ENCODE results near the gene VOPP1. TPM values are rescaled to one million over a fixed set of nuclear protein-coding genes. Genes with fewer than 3 reads are reported as not detected.
A peak's percentile ranks its signal among the peaks of the same experiment; 100 is the strongest.

VOPP1 gene
- total RNA-seq, 1 experiment from 2014 or later: 63.9 TPM

GRCh38 chr7:55556492-55556891 is 15.8 kb downstream of the VOPP1 start (continued):
- no peak for TF ChIP-seq ZNF512 (CRISPR knock-in tag; IDR thresholded peaks at IDR 0.05; ENCODE audit: borderline replicate concordance)
- no peak for TF ChIP-seq ZMAT4 (CRISPR knock-in tag; IDR thresholded peaks at IDR 0.05)

- TF ChIP-seq E2F4 (CRISPR knock-in tag; IDR thresholded peaks at IDR 0.05; ENCODE audit: borderline replicate concordance, low read depth) (no peak), GTF2I (CRISPR knock-in tag; conservative IDR thresholded peaks at IDR 0.05) (no peak), ZNF423 (CRISPR knock-in tag; IDR thresholded peaks at IDR 0.05) (peak; percentile 32; the same call in 1 of the 2 replicates), PREB (CRISPR knock-in tag; IDR thresholded peaks at IDR 0.05; ENCODE audit: borderline replicate concordance) (no peak)
- no peak for ATAC-seq
- Mint-ChIP-seq H3K36me3 (no peaks in the 10 kb centered on the region; the same call in 1 of the 2 replicates), H3K4me1 (peaks cover 88% of the 10 kb centered on the region), H3K27ac (peak overlapping the region; percentile 89), H3K9me3 (no peaks in the 10 kb centered on the region), H3K4me3 (peak overlapping the region; percentile 42), H3K27me3 (ENCODE audit: low read depth) (no peaks in the 10 kb centered on the region)
- ChIA-PET POLR2A (interaction anchor here (1.0 kb wide), 1 partner anchor 8 kb away, joined by 3 read pairs; no protein-coding TSS in a partner anchor), CTCF (interaction anchor here (1.2 to 2.0 kb wide), 3 partner anchors 13 to 130 kb away, joined by 3 to 12 read pairs (median 5); no protein-coding TSS in a partner anchor)
- no peak for DNase-seq (ENCODE audit: low spot score)
These were observed 16.3 kb downstream of the VOPP1 start for GRCh38 chr7:55556031-55556430.

- no peaks in the 10 kb centered on the region for H3K27me3 Mint-ChIP-seq (ENCODE audit: low read depth)
- TF ChIP-seq ZNF281 (CRISPR knock-in tag; IDR thresholded peaks at IDR 0.05): 0 out of 2 replicates have a peak, but pooled peaks have one; percentile 56
- TF ChIP-seq ZSCAN18 (CRISPR knock-in tag; IDR thresholded peaks at IDR 0.05): no peak
- no peak for TF ChIP-seq HMGA2 (CRISPR knock-in tag; IDR thresholded peaks at IDR 0.05)
- TF ChIP-seq KAT7 (CRISPR knock-in tag; IDR thresholded peaks at IDR 0.05; ENCODE audit: borderline replicate concordance): no peak
- no peak for TF ChIP-seq MAX (CRISPR knock-in tag; IDR thresholded peaks at IDR 0.05)
- TF ChIP-seq TEAD1 (CRISPR knock-in tag; IDR thresholded peaks at IDR 0.05): 0 out of 2 replicates have a peak, but pooled peaks have one; percentile 25
- peak; percentile 60; the same call in 1 of the 2 replicates for TF ChIP-seq ESRRA (CRISPR knock-in tag; IDR thresholded peaks at IDR 0.05; ENCODE audit: borderline replicate concordance)
- 0 out of 2 replicates have a peak, but pooled peaks have one; percentile 9 for TF ChIP-seq ZNF121 (CRISPR knock-in tag; IDR thresholded peaks at IDR 0.05)
- no peak for TF ChIP-seq FOXP1 (CRISPR knock-in tag; IDR thresholded peaks at IDR 0.05; ENCODE audit: borderline replicate concordance)
- no peak for TF ChIP-seq ZNF219 (CRISPR knock-in tag; IDR thresholded peaks at IDR 0.05; ENCODE audit: borderline replicate concordance)
- peak overlapping the region; percentile 42 for H3K4me3 Mint-ChIP-seq
- peak overlapping the region; percentile 89 for H3K27ac Mint-ChIP-seq
- POLR2A ChIA-PET: interaction anchor here (1.0 kb wide), 1 partner anchor 9 kb away, joined by 3 read pairs; no protein-coding TSS in a partner anchor
- H3K9me3 Mint-ChIP-seq: no peaks in the 10 kb centered on the region
- ATAC-seq (peak; percentile 46), DNase-seq (ENCODE audit: low spot score) (no peak)
- CTCF ChIA-PET: interaction anchor here (0.9 to 2.0 kb wide), 7 partner anchors 9 to 129 kb away, joined by 3 to 12 read pairs (median 4); no protein-coding TSS in a partner anchor
- no peaks in the 10 kb centered on the region for H3K36me3 Mint-ChIP-seq
- H3K4me1 Mint-ChIP-seq: peaks cover 85% of the 10 kb centered on the region
These were observed 17.1 kb downstream of the VOPP1 start for GRCh38 chr7:55555160-55555559.

All from WTC11 (cell line).